ENCODE measurements around the gene C6orf52. TPM values are rescaled to one million over a fixed set of nuclear protein-coding genes. Genes with fewer than 3 reads are reported as not detected.
"Not testable (repeated sequence)": the region's sequence is repeated elsewhere in the genome, so short reads cannot be mapped to it uniquely, and the experiment has no call there.

Gene C6orf52
- total RNA-seq, 2 donors from 2014 or later = 1.0 TPM; not detected in 1

DNA sequence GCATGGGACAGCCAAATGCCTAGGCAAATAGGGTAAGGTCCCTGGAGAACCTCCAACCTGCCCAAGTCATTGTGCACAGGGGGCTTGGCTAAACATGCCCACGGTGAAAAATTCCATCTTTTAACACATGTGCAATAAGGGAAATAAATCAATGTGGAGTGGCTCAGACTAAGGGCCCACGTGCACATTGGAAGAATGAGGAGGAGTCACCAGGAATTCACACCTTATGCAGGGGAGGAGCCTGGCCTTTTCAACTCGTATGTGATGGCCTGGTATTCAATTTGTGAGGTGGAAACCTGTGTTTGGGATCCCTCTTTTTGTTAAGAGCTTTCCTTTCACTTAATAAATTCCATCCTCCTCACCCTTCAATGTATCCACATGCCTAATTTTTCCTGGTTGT is 12.6 kb downstream of the C6orf52 start:
- H3K9me3 Mint-ChIP-seq = no peaks in the 10 kb centered on the region
- H3K36me3 Mint-ChIP-seq = no peaks in the 10 kb centered on the region
- H3K27ac Mint-ChIP-seq = peak overlapping the region in 1 of 2 donors; percentile 43
- no peak for DNase-seq (ENCODE audit: low spot score in 2 of 2)
- ATAC-seq = no peak

DNA sequence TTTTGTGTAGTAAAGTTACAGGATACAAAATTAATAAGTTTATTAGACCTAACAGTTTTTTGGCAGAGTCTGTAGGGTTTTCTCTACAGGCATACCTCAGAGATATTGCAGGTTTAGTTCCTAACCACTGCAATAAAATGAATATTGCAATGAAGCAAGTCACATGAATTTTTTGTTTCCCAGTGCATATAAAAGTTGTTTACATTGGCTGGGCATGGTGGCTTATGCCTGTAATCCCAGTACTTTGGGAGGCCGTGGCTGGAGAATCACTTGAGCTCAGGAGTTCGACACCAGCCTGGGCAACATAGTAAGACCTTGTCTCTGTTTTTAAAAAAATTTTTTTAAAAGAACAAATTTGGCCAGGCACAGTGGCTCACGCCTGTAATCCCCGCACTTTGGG is 16.0 kb downstream of the C6orf52 start:
- no peak overlapping the region for H3K27ac Mint-ChIP-seq
- no peaks in the 10 kb centered on the region for H3K36me3 Mint-ChIP-seq
- DNase-seq (ENCODE audit: low spot score in 2 of 2) (no peak), ATAC-seq (no peak)
- no peaks in the 10 kb centered on the region for H3K9me3 Mint-ChIP-seq

DNA sequence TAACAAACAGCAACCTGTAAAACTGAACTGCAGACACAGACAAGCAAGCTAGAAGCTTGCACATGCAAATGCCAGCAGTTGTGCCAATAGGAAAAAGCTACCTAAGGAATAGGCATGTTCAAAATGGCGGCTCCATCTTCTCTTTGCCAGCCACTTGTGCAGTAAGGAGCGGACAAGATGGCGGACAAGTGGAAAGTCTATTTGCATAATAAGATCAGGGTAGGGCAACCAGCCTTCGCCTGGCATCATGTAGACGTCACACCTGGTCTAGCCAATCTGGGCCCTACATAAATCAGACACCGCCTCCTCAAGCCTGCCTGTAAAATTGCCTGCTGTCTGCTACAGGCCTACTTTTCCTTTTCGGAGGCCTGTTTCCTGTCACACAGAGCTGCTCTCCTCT is 18.0 kb downstream of the C6orf52 start:
- Mint-ChIP-seq H3K27ac (no peak overlapping the region), H3K9me3 (no peaks in the 10 kb centered on the region), H3K36me3 (no peaks in the 10 kb centered on the region)
- ATAC-seq (no peak), DNase-seq (ENCODE audit: low spot score in 2 of 2) (no peak)

DNA sequence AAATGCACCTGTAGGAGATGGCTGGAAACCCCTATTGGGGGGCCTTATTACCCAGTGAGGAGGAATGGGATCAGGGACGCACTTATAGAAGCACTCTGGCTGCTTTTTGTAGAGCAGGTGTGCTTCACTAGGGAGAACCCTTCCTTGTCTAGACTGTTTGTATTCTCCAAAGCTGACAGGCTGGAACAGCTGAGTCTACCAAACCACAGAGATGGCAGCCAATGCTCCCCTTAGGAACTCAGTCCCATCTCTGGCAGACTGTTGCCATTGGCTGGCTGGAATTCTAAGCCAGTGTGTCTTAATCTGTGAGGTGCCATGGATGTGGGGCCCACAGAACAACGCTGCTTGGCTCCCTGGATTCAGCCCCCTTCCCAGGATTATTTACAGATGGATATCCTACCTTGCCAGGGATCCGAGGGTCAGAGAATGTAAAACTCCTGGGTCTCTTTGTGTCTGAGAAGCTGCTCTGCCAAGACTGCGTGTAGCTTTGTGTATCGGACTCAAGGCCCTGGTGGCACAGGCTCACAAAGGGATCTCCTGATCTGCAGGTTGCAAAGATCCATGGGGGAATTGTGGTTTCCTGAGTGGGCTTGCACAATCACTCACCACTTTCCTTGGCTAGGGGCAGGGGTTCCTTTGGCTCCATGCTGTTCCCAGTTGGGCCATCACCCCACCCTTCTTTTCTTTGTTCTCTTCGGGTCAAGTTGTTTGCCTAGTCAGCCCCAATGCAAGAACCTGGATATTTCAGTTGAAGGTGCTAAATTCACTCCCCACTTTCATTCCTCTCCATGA is 26.1 kb downstream of the C6orf52 start:
- DNase-seq (ENCODE audit: low spot score in 2 of 2) (no peak), ATAC-seq (no peak)
- Mint-ChIP-seq H3K36me3 (peaks cover 0 to 8% of the 10 kb centered on the region in 2 donors), H3K9me3 (peaks cover 0 to 12% of the 10 kb centered on the region in 2 donors), H3K27ac (no peak overlapping the region)

DNA sequence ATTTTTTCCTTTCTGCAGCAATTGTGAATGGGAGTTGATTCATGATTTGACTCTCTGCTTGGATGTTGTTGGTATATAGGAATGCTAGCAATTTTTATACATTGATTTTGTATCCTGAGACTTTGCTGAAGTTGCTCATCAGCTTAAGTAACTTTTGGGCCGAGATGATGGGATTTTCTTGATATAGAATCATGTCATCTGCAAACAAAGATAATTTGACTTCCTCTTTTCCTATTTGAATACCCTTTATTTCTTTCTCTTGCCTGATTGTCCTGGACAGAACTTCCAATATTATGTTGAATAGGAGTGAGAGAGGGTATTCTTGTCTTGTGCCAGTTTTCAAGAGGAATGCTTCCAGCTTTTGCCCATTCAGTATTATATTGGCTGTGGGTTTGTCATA is 28.8 kb downstream of the C6orf52 start:
- DNase-seq (ENCODE audit: low spot score in 2 of 2); ATAC-seq; H3K36me3 Mint-ChIP-seq; H3K27ac Mint-ChIP-seq: not testable (repeated sequence)
- H3K9me3 Mint-ChIP-seq = peaks cover 0 to 12% of the 10 kb centered on the region in 2 donors

DNA sequence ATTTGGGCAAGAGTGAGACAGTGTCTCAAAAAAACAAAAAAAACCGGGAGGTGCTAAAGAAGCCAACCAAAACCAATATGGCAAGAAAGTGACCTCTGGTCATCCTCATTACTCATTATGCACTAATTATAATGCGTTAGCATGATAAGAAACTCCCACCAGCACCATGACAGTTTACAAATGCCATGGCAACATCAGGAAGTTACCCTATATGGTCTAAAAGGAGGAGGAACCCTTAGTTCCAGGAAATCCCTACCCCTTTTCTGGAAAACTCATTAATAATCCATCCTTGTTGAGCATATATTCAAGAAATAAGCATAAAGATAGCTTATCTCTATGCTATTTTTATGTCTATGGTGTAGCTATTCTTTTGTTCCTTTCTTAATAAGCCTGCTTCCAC is 31.7 kb downstream of the C6orf52 start:
- no peak for ATAC-seq
- H3K9me3 Mint-ChIP-seq = peaks cover 0 to 12% of the 10 kb centered on the region in 2 donors

DNA sequence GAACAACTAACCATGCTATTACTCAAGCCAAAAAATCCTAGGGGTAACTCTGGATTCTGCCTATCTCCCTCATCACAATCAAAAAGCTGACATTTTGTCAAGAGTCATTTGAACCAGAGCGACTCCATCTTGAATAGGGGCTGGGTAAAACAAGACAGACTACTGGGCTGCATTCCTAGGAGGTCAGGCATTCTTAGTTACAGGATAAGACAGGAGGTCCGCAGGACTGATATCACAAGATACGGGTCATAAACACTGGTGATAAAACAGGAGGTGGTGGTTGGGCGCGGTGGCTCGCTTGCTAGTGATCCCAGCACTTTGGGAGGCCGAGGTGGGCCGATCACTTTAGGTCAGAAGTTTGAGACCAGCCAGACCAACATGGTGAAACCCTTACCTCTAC is 32.2 kb downstream of the C6orf52 start:
- Mint-ChIP-seq H3K9me3 (peaks cover 0 to 12% of the 10 kb centered on the region in 2 donors), H3K27ac (no peak overlapping the region), H3K36me3 (peaks cover 0 to 8% of the 10 kb centered on the region in 2 donors)
- ATAC-seq (no peak), DNase-seq (ENCODE audit: low spot score in 2 of 2) (no peak)

More for the DNA sequence above, 31.7 kb downstream of the C6orf52 start:
- Mint-ChIP-seq H3K27ac (no peak overlapping the region), H3K36me3 (peaks cover 0 to 8% of the 10 kb centered on the region in 2 donors)
- no peak for DNase-seq (ENCODE audit: low spot score in 2 of 2)

DNA sequence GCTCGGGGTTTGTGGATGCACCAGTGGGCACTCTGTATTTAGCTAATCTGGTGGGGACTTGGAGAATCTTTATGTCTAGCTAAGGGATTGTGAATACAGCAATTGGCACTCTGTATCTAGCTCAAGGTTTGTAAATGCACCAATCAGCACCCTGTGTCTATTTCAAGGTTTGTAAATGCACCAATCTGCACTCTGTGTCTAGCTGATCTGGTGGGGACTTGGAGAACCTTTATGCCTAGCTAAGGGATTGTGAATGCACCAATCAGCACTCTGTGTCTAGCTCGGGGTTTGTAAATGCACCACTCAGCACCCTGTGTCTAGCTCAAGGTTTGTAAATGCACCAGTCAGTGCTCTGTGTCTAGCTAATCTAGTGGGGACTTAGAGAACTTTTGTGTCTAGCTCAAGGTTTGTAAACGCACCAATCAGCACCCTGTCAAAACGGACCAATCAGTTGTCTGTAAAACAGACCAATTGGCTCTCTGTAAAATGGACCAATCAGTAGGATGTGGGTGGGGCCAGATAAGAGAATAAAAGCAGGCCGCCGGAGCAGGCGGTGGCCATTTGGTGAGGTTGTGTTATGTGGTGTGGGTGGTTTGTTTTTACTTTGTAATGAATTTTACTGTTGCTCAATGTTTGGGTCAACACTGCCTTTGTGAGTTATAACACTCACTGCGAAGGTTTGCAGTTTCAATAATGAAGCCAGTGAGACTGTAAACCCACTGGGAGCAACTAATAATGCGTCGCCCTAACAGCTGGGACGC is 33.8 kb downstream of the C6orf52 start:
- not testable (repeated sequence) for H3K27ac Mint-ChIP-seq; H3K36me3 Mint-ChIP-seq; ATAC-seq; DNase-seq (ENCODE audit: low spot score in 2 of 2); H3K9me3 Mint-ChIP-seq

DNA sequence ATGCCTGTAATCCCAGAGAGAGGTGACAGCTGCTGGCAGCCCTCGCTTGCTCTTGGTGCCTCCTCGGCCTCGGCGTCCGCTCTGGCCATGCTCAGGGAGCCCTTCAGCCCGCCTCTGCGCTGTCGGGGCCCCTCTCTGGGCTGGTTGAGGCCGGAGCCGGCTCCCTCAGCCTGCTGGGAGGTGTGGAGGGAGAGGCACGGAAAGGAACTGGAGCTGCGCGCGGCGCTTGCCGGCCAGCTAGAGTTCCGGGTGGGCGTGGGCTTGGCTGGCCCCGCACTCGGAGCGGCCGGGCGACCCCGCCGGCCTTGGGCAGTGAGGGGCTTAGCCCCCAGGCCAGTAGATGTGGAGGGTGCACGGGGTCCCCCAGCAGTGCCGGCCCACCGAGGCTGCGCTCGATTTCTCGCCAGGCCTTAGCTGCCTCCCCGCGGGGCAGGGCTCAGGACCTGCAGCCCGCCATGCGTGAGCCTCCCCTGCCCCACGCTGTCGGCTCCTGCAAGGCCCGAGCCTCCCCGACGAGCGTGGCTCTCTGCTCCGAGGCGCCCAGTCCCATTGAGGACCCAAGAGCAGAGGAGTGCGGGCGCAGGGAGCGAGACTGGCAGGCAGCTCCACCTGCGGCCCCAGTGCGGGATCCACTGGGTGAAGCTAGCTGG is 34.6 kb downstream of the C6orf52 start:
- Mint-ChIP-seq H3K27ac (no peak overlapping the region), H3K36me3 (no peaks in the 10 kb centered on the region), H3K9me3 (peaks cover 0 to 4% of the 10 kb centered on the region in 2 donors)
- ATAC-seq = peak in 1 of 2 donors; percentile 49
- DNase-seq (ENCODE audit: low spot score in 2 of 2) = no peak

DNA sequence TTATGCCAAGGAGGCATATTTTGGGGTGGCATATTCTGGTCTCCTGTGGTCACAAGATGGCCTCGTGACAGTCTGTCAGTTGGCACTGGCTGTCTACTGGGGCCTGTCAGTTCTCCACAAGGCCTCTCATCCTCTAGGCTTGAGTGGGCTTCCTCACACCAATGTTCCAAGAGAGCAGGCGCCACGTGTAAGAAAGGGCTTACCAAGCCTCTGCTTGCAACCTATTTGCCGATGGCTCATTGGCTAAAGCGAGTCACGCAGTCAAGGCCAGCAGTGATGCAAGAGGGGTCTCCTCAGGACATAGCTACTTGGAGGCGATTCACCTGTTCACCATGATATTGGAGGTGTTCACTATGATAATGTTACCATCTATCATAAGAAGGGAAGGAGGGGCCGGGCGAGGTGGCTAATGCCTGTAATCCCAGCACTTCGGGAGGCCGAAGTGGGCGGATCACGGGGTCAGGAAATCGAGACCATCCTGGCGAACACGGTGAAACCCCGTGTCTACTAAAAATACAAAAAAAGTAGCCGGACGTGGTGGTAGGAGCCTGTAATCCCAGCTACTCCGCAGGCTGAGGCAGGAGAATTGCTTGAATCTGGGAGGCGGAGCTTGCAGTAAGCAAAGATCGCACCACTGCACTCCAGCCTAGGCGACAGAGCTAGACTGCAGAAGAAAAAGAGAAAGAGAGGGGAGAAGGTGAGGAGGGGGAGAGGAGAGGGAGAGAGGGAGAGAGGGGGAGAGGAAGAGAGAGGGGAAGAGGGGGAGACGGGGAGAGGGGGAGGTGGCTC is 35.3 kb downstream of the C6orf52 start:
- no peak for DNase-seq (ENCODE audit: low spot score in 2 of 2)
- H3K36me3 Mint-ChIP-seq = no peaks in the 10 kb centered on the region
- H3K9me3 Mint-ChIP-seq = no peaks in the 10 kb centered on the region
- peak in 1 of 2 donors; percentile 16 for ATAC-seq
- H3K27ac Mint-ChIP-seq = no peak overlapping the region

DNA sequence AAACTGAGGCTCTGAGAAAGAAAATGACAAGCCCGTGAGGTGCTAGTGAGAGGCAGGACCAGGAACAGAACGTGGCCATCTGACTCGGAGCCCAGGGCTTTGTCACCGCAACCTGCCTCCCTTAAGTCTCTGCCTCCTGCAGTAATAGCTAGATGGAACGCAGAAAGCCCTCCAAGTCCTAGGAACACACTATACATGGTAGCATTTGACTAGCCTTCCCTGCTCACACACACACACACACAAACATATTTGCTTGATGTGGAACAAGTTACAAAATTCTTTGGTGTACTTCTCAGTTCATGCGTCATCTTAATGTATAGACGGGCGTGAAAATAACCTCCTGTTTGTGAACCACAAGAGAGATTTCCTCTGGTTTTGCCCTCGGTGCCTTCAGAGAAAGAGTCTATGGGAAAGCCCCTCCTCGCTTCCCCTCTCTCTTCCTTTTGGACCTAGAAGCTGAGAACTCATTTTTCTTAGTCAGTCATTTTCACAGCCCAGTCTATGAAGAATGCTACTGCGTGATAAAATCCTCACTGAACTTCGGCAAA is 38.8 kb downstream of the C6orf52 start:
- H3K27ac Mint-ChIP-seq = no peak overlapping the region
- ATAC-seq = peak; percentile 56 to 94
- H3K9me3 Mint-ChIP-seq = no peaks in the 10 kb centered on the region
- H3K36me3 Mint-ChIP-seq = no peaks in the 10 kb centered on the region
- DNase-seq (ENCODE audit: low spot score in 2 of 2) = peak in 1 of 2 donors; percentile 13

DNA sequence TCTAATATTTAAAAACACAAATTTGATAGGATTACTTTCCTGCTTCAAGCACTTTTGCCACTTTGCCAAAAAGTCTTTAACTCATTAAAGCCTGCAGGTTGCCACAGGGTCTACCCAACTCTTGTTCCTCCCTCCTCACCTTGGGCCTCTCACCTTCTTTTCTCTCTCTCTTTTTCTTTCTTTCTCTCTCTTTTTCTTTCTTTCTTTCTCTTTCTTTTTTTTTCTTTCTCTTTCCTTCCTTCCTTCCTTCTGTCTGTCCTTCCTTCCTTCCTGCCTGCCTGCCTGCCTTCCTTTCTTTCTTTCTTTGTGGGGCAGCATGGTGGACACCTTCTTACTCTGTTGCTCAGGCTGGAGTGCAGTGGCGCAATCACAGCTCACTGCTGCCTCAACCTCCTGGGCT is 50.2 kb downstream of the C6orf52 start:
- ATAC-seq (no peak), DNase-seq (ENCODE audit: low spot score in 2 of 2) (no peak)
- peaks cover 0 to 8% of the 10 kb centered on the region in 2 donors for H3K36me3 Mint-ChIP-seq
- H3K27ac Mint-ChIP-seq = no peak overlapping the region
- H3K9me3 Mint-ChIP-seq = peaks cover 0 to 3% of the 10 kb centered on the region in 2 donors

DNA sequence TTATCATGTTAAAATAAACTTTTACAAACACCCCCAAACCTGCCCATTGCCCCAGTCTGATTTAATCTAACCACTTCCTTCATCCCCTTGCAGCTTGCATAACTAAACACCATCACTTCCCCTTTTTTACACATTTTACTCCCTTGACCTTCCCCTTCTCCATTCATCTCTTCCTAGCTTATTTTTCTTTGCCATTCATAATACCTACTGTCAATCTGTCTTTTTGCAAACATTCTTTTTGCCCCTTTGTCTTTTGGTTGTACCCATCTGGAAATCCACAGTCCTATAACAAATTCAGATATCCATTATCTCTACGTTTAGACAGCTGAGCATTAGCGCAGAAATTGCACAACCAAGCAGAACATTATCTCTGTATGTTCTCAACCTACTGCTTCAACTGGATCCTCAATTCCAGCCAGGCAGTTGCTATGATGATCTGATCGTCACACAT is 51.2 kb downstream of the C6orf52 start:
- Mint-ChIP-seq H3K27ac (no peak overlapping the region), H3K9me3 (peaks cover 0 to 3% of the 10 kb centered on the region in 2 donors), H3K36me3 (peaks cover 0 to 8% of the 10 kb centered on the region in 2 donors)
- DNase-seq (ENCODE audit: low spot score in 2 of 2) (no peak), ATAC-seq (no peak)

DNA sequence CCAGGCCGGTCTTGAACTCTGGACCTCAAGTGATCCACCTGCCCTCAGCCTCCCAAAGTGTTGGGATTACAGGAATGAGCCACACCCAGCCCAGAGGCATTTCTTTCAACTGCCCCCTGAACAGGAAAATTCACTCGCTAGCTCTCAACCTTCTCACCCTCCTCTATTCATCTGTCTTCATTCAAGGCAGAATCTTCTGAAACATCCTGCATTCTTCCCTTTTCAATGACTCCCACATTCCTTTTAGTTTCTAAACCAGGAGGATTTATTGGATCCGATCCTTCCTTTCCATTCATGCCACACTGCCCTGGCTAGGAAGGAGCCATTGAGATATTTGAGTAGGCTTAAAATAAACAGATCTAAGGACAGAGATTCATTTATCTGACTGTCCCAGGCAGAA is 52.9 kb downstream of the C6orf52 start:
- ATAC-seq (no peak), DNase-seq (ENCODE audit: low spot score in 2 of 2) (no peak)
- H3K27ac Mint-ChIP-seq = peak overlapping the region in 1 of 2 donors; percentile 56
- peaks cover 0 to 8% of the 10 kb centered on the region in 2 donors for H3K36me3 Mint-ChIP-seq
- H3K9me3 Mint-ChIP-seq = peaks cover 0 to 3% of the 10 kb centered on the region in 2 donors

DNA sequence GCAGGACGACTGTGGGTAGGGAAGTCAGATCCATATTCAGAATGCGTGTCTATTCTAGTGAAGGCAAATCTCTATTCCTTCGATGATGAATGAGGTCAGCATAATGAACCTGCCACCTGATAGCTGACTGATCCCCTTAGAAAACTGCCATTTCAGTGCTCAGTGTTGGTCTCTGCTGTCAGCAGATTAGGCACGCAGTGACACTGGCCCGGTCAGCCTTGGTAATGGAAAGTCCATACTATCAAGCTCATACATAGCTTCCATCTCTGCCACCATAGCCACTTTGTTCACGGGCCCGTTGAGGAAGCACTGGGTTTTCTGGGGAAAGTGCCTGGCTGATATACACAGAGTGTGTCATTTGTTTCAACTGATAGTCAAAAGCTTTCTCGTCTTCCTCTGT is 54.0 kb downstream of the C6orf52 start:
- peaks cover 0 to 8% of the 10 kb centered on the region in 2 donors for H3K36me3 Mint-ChIP-seq
- no peak overlapping the region for H3K27ac Mint-ChIP-seq
- ATAC-seq (no peak), DNase-seq (ENCODE audit: low spot score in 2 of 2) (no peak)
- peaks cover 0 to 3% of the 10 kb centered on the region in 2 donors for H3K9me3 Mint-ChIP-seq

DNA sequence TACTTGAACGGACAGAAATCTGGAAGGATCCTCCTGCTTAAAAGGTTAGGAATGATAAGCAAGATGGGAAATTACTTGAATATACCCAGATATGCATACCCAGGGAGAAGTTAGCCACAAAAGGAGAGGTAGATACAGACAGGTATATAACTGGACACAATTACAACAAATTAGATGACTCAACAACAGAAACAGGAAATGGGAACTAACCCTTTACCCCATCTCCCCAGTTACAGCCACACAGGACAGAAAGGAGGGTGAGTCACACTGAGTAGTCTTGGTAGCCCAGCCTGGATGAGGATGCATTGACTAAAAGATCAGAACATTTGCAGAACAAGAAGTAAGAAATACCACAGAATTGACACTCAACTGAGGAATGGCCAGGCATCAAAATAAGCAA is 61.2 kb downstream of the C6orf52 start:
- no peaks in the 10 kb centered on the region for H3K9me3 Mint-ChIP-seq
- no peaks in the 10 kb centered on the region for H3K36me3 Mint-ChIP-seq
- H3K27ac Mint-ChIP-seq = no peak overlapping the region
- ATAC-seq = peak; percentile 95 to 98
- DNase-seq (ENCODE audit: low spot score in 2 of 2) = peak in 1 of 2 donors; percentile 5
